Measurements from ENCODE around the gene TM4SF18. TPM values are rescaled to one million over a fixed set of nuclear protein-coding genes. Genes with fewer than 3 reads are reported as not detected.
"Not testable (repeated sequence)": the region's sequence is repeated elsewhere in the genome, so short reads cannot be mapped to it uniquely, and the experiment has no call there.

TM4SF18 gene
- polyA plus RNA-seq (ENCODE audit: insufficient read length in 10 of 10): 10 to 100 TPM; 12.1 to 21.0 (median 15.9) TPM
- long read RNA-seq, donor 1, transcript TM4SF18-201 (6 exons, 3,852 nt): major isoform, 5 of 5 reads
- long read RNA-seq, donor 1, partial matches to known transcripts: 0 of 5 reads
- long read RNA-seq, donor 1, other reads (novel, unspliced or antisense): 0 of 5 reads
- long read RNA-seq, donor 2, partial matches to known transcripts: 0 of 4 reads
- long read RNA-seq, donor 2, other reads (novel, unspliced or antisense): 0 of 4 reads
- long read RNA-seq, donor 3: 0 reads
- long read RNA-seq, donor 4, partial matches to known transcripts: 0 of 2 reads
- long read RNA-seq, donor 4, other reads (novel, unspliced or antisense): 0 of 2 reads
- long read RNA-seq, donor 5, transcript TM4SF18-201 (6 exons, 3,852 nt): major isoform, 8 of 13 reads
- long read RNA-seq, donor 5, transcript TM4SF18-203 (5 exons, 907 nt): minor isoform, 5 of 13 reads
- long read RNA-seq, donor 5, partial matches to known transcripts: 0 of 13 reads
- long read RNA-seq, donor 5, other reads (novel, unspliced or antisense): 0 of 13 reads
- long read RNA-seq, donor 6, partial matches to known transcripts: 0 of 3 reads
- long read RNA-seq, donor 6, other reads (novel, unspliced or antisense): 0 of 3 reads
- long read RNA-seq, donor 7, partial matches to known transcripts: 0 of 2 reads
- long read RNA-seq, donor 7, other reads (novel, unspliced or antisense): 0 of 2 reads
- long read RNA-seq, donor 8, transcript TM4SF18-201 (6 exons, 3,852 nt): major isoform, 6 of 7 reads
- long read RNA-seq, donor 8, partial matches to known transcripts: 0 of 7 reads
- long read RNA-seq, donor 8, other reads (novel, unspliced or antisense): 0 of 7 reads
- long read RNA-seq, donor 9, partial matches to known transcripts: 0 of 2 reads
- long read RNA-seq, donor 9, other reads (novel, unspliced or antisense): 0 of 2 reads

- DNase-seq: no peak
Observed at GRCh38 chr3:149333176-149333859, at the start of gene TM4SF18. Gene TM4SF18, minus strand, starts transcription at chr3:149333636. Its CDS starts 254 bp downstream, at chr3:149333382.

- no peak for DNase-seq
Observed at GRCh38 chr3:149382518-149382917, 49.1 kb upstream of the TM4SF18 start.

- DNase-seq: peak in 1 of 3 donors; percentile 70
Observed at GRCh38 chr3:149382101-149382467, 48.6 kb upstream of the TM4SF18 start.

- no peak for DNase-seq
Observed at GRCh38 chr3:149381173-149382100, 48.0 kb upstream of the TM4SF18 start.

- not testable (repeated sequence) for DNase-seq
Observed at GRCh38 chr3:149380220-149380619, 46.8 kb upstream of the TM4SF18 start.

- no peak for DNase-seq
Observed at GRCh38 chr3:149378478-149379309, 45.3 kb upstream of the TM4SF18 start.

GRCh38 chr3:149377408-149378364 lies 44.2 kb upstream of the TM4SF18 start, which contains the start of gene TM4SF1:
Gene TM4SF1, minus strand, starts transcription at chr3:149377649. Its CDS starts 102 bp downstream, at chr3:149377547.
- DNase-seq: peak; percentile 44 to 78 (median 73)

- peak in 2 of 3 donors; percentile 27 to 59 for DNase-seq
Observed at GRCh38 chr3:149376718-149377407, 43.4 kb upstream of the TM4SF18 start.

GRCh38 chr3:149375501-149376196 lies 42.2 kb upstream of the TM4SF18 start:
- no peak for DNase-seq

GRCh38 chr3:149374793-149375500 lies 41.5 kb upstream of the TM4SF18 start:
- no peak for DNase-seq

GRCh38 chr3:149374391-149374790 lies 41.0 kb upstream of the TM4SF18 start:
- DNase-seq: no peak

- DNase-seq: no peak
Observed at GRCh38 chr3:149373235-149374125, 40.0 kb upstream of the TM4SF18 start.

GRCh38 chr3:149371723-149372114 lies 38.3 kb upstream of the TM4SF18 start:
- no peak for DNase-seq

- DNase-seq: no peak
Observed at GRCh38 chr3:149371001-149371722, 37.7 kb upstream of the TM4SF18 start.

Measured in muscle of back (tissue), 13 donors.